Upper lobe of right lung (tissue), 1 donor: Measurements from ENCODE around the gene UBXN4. TPM values are rescaled to one million over a fixed set of nuclear protein-coding genes. Genes with fewer than 3 reads are reported as not detected.
"Not testable (repeated sequence)": the region's sequence is repeated elsewhere in the genome, so short reads cannot be mapped to it uniquely, and the experiment has no call there.

Experiments
- ATAC-seq: fragments of 200-7000 bp; cut with Tn5 transposase; one replicate; pipeline ENCODE4 v1.9.1; 2020; ENCODE audit warnings: mild to moderate bottlenecking, moderate library complexity
- DNase-seq: peaks from one replicate; pipeline ENCODE4 v3.0.0-alpha.2; 2020
- H3K27ac ChIP-seq: fragments of 200-600 bp; one replicate; pipeline ENCODE4 v1.8.0; 2022
- H3K27me3 ChIP-seq: fragments of 200-600 bp; one replicate; pipeline ENCODE4 v1.8.0; 2022; ENCODE audit warnings: mild to moderate bottlenecking
- H3K36me3 ChIP-seq: fragments of 200-600 bp; one replicate; pipeline ENCODE4 v1.8.0; 2022
- H3K4me1 ChIP-seq: fragments of 200-600 bp; one replicate; pipeline ENCODE4 v1.8.0; 2022
- H3K4me3 ChIP-seq: fragments of 200-600 bp; one replicate; pipeline ENCODE4 v1.8.0; 2022; ENCODE audit warnings: mild to moderate bottlenecking
- H3K9me3 ChIP-seq: fragments of 200-600 bp; one replicate; pipeline ENCODE4 v1.8.0; 2022
- intact Hi-C: fragments of 100-400 bp; cut with DNase I; formaldehyde crosslinking; loops from one replicate; pipeline ENCODE4 v1.11.0; 2022
- total RNA-seq: library from RNA; stranded (reverse); fragmentation: NEBNext Ultra II Directional; extraction: Animal tissue kit (Norgen Biotek cat#: 25700); gene quantifications from one replicate; pipeline ENCODE4 v1.2.1, GENCODE V29; 2021
- TF ChIP-seq, protein P1 (sequence below): fragments of 200-600 bp; IDR thresholded peaks from one replicate; pipeline ENCODE4 v1.8.0; 2022; ENCODE audit warnings: antibody characterized with exemption
- donor health status: DM: no; HTN: yes; CAD: no; lungs with severe emphysema.

Gene UBXN4
- total RNA-seq, 1 donor from 2014 or later: 80.0 TPM

DNA sequence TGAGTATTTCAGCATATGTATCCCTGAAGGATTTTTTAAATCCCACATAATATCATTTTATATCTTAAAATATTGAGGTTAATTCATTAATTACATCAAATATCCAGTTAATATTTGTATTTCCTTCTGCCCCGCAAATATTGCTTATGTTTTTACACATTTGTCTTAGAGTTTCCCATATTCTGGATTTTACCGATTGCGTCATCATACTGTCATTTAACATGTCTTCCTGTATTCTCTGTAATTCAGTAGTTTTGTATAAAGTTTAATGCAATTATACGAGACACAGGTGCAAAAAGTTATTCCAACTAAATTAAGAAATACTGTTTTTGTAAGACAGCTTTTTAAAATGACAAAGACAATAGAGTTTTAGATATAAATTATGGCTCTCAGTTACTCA lies 33.5 kb upstream of the UBXN4 start:
- ATAC-seq (no peak), DNase-seq (no peak)
- Histone ChIP-seq H3K27me3 (no peaks in the 10 kb centered on the region), H3K27ac (no peak overlapping the region), H3K4me1 (no peaks in the 10 kb centered on the region), H3K4me3 (no peak overlapping the region), H3K9me3 (no peaks in the 10 kb centered on the region), H3K36me3 (no peaks in the 10 kb centered on the region)
- TF ChIP-seq, protein P1, sequence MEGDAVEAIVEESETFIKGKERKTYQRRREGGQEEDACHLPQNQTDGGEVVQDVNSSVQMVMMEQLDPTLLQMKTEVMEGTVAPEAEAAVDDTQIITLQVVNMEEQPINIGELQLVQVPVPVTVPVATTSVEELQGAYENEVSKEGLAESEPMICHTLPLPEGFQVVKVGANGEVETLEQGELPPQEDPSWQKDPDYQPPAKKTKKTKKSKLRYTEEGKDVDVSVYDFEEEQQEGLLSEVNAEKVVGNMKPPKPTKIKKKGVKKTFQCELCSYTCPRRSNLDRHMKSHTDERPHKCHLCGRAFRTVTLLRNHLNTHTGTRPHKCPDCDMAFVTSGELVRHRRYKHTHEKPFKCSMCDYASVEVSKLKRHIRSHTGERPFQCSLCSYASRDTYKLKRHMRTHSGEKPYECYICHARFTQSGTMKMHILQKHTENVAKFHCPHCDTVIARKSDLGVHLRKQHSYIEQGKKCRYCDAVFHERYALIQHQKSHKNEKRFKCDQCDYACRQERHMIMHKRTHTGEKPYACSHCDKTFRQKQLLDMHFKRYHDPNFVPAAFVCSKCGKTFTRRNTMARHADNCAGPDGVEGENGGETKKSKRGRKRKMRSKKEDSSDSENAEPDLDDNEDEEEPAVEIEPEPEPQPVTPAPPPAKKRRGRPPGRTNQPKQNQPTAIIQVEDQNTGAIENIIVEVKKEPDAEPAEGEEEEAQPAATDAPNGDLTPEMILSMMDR: no peak
- intact Hi-C loops: loop anchor here (10.0 kb wide), 1 partner anchor 703 kb away; no protein-coding TSS in a partner anchor

DNA sequence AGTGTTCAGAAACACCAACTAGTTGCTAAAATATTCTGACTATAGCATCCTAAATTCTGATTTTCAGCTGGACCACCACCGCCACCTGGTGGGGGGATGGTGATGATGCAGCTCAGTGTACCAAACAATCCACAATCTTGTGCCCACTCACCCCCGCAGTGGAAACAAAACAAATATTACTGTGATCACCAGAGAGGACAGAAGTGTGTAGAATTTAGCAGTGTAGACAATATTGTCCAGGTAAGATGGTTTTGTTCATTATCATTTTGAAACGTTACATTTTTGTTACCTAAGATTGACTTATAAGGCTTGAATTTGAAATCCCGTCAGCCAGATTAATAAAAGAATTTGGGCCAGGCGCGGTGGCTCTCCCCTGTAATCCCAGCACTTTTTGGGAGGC lies 31.7 kb upstream of the UBXN4 start:
- H3K4me1 ChIP-seq: no peaks in the 10 kb centered on the region
- TF ChIP-seq, protein P1: peak; percentile 96
- ATAC-seq (peak; percentile 85), DNase-seq (no peak)
- no peak overlapping the region for H3K27ac ChIP-seq
- no peaks in the 10 kb centered on the region for H3K27me3 ChIP-seq
- H3K9me3 ChIP-seq: no peaks in the 10 kb centered on the region
- H3K36me3 ChIP-seq: no peaks in the 10 kb centered on the region
- intact Hi-C loops: loop anchor here (10.0 kb wide), 1 partner anchor 705 kb away; no protein-coding TSS in a partner anchor
- no peak overlapping the region for H3K4me3 ChIP-seq

DNA sequence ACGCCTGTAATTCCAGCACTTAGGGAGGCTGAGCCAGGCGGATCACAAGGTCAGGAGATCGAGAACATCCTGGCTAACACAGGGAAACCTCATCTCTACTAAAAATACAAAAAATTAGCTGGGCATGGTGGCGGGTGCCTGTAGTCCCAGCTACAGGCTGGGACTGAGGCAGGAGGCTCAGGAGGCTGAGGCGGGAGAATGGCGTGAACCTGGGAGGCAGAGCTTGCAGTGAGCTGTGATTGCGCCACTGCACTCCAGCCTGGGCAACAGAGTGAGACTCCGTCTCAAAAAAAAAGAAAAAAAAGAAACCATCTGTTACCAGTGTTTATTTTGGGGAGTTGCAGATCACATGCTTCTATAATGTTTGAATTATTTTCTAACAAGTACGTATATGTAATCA lies 26.6 kb upstream of the UBXN4 start:
- H3K4me1 ChIP-seq, intact Hi-C loops, H3K4me3 ChIP-seq, DNase-seq, ATAC-seq, H3K9me3 ChIP-seq, H3K27me3 ChIP-seq, H3K27ac ChIP-seq: not testable (repeated sequence)
- peaks cover 24% of the 10 kb centered on the region for H3K36me3 ChIP-seq

DNA sequence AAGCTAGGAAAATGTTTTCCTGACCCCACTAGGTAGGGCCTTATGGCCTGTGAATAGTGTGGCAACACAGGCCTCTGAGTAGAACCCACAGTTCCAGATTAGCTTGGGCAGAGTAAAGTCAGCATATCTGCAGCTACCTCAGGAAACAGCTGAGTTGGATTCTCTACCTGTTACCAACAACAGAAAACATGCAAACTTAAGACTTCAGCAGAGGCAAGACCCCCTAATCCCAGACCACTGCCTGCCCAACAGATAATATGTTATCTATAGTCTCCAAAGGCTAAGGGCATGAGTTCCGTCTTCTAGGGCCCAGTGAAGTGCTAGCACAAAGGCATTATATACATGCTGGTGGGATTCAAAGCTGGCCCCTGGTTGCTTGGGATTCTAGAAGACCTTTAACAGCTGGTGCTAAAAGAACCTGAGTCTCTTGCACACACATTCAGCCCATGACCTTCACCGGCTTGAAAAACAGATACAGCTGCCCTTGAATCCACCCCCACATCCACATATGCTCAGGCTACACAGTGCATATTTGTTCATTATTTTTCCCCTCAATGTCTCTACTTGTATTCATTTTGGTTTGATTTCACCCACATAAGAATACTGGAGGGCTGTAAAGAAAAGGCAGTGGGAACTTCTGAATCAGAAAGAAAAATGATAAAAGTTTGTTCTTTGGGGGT lies 13.5 kb upstream of the UBXN4 start:
- Histone ChIP-seq H3K4me1 (no peaks in the 10 kb centered on the region), H3K9me3 (no peaks in the 10 kb centered on the region), H3K27me3 (no peaks in the 10 kb centered on the region), H3K36me3 (no peaks in the 10 kb centered on the region), H3K4me3 (no peak overlapping the region), H3K27ac (no peak overlapping the region)
- TF ChIP-seq, protein P1: no peak
- intact Hi-C loops: no loop called here
- ATAC-seq: no peak
- DNase-seq: no peak

DNA sequence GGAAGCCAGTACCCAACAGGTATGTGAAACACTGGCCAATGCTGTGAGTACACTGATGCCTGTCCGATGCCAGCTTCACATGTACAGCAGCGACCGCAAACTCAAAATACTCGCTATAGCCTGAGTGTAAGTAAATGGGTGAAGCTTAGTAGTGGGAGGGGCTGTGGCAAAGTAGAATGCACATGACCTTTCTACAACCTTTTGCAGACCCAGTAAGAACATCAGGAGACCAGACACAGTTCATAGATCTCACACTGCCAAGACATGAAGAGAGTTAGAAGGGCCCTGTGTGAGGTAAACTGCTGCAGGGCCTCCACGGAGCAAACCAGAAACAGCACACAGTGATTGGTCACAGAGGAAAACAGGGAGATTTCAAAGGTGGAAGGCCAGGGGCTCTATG lies 9.1 kb upstream of the UBXN4 start:
- H3K27me3 ChIP-seq: no peaks in the 10 kb centered on the region
- TF ChIP-seq, protein P1: no peak
- no peaks in the 10 kb centered on the region for H3K9me3 ChIP-seq
- no peak overlapping the region for H3K4me3 ChIP-seq
- no peak overlapping the region for H3K27ac ChIP-seq
- DNase-seq (no peak), ATAC-seq (no peak)
- H3K36me3 ChIP-seq: no peaks in the 10 kb centered on the region
- no peaks in the 10 kb centered on the region for H3K4me1 ChIP-seq
- intact Hi-C loops: no loop called here

DNA sequence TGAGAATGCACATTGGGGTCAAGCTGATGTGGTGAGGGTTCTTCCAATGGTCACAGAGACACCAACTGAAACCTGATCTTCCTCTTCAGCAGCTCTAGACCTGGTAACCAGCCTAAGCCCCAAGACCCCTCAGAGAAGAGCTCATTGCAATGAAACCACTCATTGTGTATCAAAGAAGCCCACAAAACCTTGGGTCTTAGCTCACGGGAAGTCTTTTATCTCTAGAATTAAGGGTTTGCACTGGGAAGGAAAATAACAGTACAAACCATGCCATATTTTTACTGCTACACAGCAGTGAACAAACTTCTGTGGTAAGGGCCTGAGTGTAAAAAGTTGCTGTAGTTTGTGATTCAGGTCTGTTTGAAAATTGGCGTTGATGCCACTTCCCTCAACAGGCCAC lies 8.6 kb upstream of the UBXN4 start:
- Histone ChIP-seq H3K4me3 (no peak overlapping the region), H3K9me3 (no peaks in the 10 kb centered on the region), H3K4me1 (no peaks in the 10 kb centered on the region), H3K27me3 (no peaks in the 10 kb centered on the region), H3K36me3 (no peaks in the 10 kb centered on the region), H3K27ac (no peak overlapping the region)
- no peak for ATAC-seq
- intact Hi-C loops: no loop called here
- no peak for DNase-seq
- TF ChIP-seq, protein P1: no peak
